Thyroid gland (tissue), 4 donors: ENCODE measurements around the gene TYRO3. TPM values are rescaled to one million over a fixed set of nuclear protein-coding genes. Genes with fewer than 3 reads are reported as not detected.

ENCODE experiments used
- DNase-seq, 2 donors: peaks; one replicate each; pipeline ENCODE4 v3.0.0-alpha.2; 2019
- H3K27ac ChIP-seq, 3 donors: fragments of 200-600 bp; sonication (generic); 1 replicate in 2 of 3; 2 replicates in 1 of 3; pipeline ENCODE4 v1.5.1; 2016 to 2019; ENCODE audit warnings: mild to moderate bottlenecking in 1 of 3, moderate library complexity in 1 of 3
- H3K27me3 ChIP-seq: fragments of 200-600 bp; sonication (generic); one replicate; pipeline ENCODE4 v1.5.1; 2019
- H3K36me3 ChIP-seq, 2 donors: fragments of 200-600 bp; sonication (generic); one replicate each; pipeline ENCODE4 v1.5.1; 2016 to 2019
- H3K4me1 ChIP-seq, 2 donors: fragments of 200-600 bp; sonication (generic); one replicate each; pipeline ENCODE4 v1.5.1; 2017 to 2019
- H3K4me3 ChIP-seq, 3 donors: fragments of 200-600 bp; sonication (generic); replicated peaks in 1 of 3; 1 replicate in 2 of 3; 2 replicates in 1 of 3; pipeline ENCODE4 v1.5.1; 2016; ENCODE audit warnings: mild to moderate bottlenecking in 1 of 3
- H3K9me3 ChIP-seq: fragments of 200-600 bp; sonication (generic); one replicate; pipeline ENCODE4 v1.5.1; 2017
- CTCF ChIP-seq, 6 experiments: fragments of 200-600 bp in 3 of 6; fragments of 450-650 bp in 3 of 6; sonication (generic) in 3 of 6; IDR thresholded peaks; one replicate each; pipeline ENCODE4 v1.5.1; 2016 to 2019; ENCODE audit warnings: antibody characterized with exemption in 6 of 6, mild to moderate bottlenecking in 2 of 6, inconsistent platforms in 1 of 6, moderate library complexity in 1 of 6
- POLR2A ChIP-seq, 2 donors: fragments of 450-650 bp; IDR thresholded peaks; one replicate each; pipeline ENCODE4 v1.6.1; 2017; ENCODE audit warnings: antibody characterized with exemption in 2 of 2, mild to moderate bottlenecking in 2 of 2, moderate library complexity in 1 of 2
- WGBS, 2 donors: methylation state at CpG; one replicate each; pipeline ENCODE4 v1.1.5; 2017; 5-methylcytosine and 5-hydroxymethylcytosine counted together
- intact Hi-C: fragments of 100-400 bp; cut with DNase I; formaldehyde crosslinking; loops from one replicate; pipeline ENCODE4 v1.15.1; 2023
- total RNA-seq, 4 donors: library from RNA; depleted of rRNA; stranded (reverse); fragments of >200 nt; gene quantifications; one replicate each; pipeline ENCODE4 v1.2.3, GENCODE V29; 2016

Gene TYRO3
- total RNA-seq, 4 donors from 2014 or later: 1.6 to 4.4 (median 3.4) TPM

GRCh38 chr15:41521614-41522013, 37.4 kb upstream of the TYRO3 start:
- TF ChIP-seq CTCF (IDR thresholded peaks at IDR 0.05) (no peak), POLR2A (IDR thresholded peaks at IDR 0.05) (no peak)
- Histone ChIP-seq H3K4me3 (no peak overlapping the region), H3K4me1 (no peaks in the 10 kb centered on the region), H3K9me3 (no peaks in the 10 kb centered on the region), H3K27ac (no peak overlapping the region), H3K27me3 (no peaks in the 10 kb centered on the region), H3K36me3 (peaks cover under 1 to 6% of the 10 kb centered on the region in 2 donors)
- DNase-seq: no peak
- 81 to 87% methylated on average over 9 of the region's 9 CpGs for WGBS, 2 donors
- intact Hi-C loops: no loop called here

GRCh38 chr15:41523097-41523496, 35.9 kb upstream of the TYRO3 start:
- Histone ChIP-seq H3K27ac (no peak overlapping the region), H3K4me3 (no peak overlapping the region), H3K36me3 (peaks cover 11 to 20% of the 10 kb centered on the region in 2 donors), H3K9me3 (no peaks in the 10 kb centered on the region), H3K27me3 (no peaks in the 10 kb centered on the region), H3K4me1 (no peaks in the 10 kb centered on the region)
- WGBS, 2 donors: 60 to 75% methylated on average over 1 to 5 of the region's 5 CpGs
- intact Hi-C loops: no loop called here
- DNase-seq: no peak
- TF ChIP-seq POLR2A (IDR thresholded peaks at IDR 0.05): no peak

DNA sequence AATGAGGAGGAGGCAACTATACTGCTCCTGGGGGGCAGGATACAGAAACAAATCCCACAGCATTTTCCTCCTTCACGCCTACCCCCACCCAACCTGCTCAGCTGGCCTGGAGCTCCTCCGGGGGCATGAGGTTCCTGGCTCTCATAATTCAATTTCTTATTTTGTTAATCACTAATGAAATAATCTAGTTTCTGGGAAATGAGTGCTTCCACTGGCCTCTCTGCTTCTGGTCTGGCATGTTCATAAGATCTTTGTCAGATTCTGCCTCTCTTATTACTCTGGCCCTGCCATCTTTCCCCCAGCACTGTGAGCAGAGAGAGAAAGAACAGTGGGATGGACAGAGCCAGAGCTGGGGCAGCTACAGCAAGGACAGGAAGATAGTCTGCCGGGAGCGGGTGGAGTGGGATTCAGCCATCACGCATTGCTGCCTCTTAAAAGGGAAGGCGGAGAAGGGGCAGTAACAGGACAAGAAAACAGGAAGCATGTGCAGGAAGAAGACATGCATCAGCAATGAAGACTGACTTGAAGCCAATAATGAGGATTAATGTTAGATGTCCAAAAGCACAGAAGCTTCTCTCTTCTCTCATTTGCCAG, 28.6 kb upstream of the TYRO3 start:
- TF ChIP-seq CTCF (IDR thresholded peaks at IDR 0.05) (no peak), POLR2A (IDR thresholded peaks at IDR 0.05) (no peak)
- Histone ChIP-seq H3K4me1 (no peaks in the 10 kb centered on the region), H3K4me3 (no peak overlapping the region), H3K27me3 (no peaks in the 10 kb centered on the region), H3K9me3 (no peaks in the 10 kb centered on the region), H3K36me3 (peaks cover 43 to 44% of the 10 kb centered on the region in 2 donors), H3K27ac (no peak overlapping the region)
- DNase-seq: no peak
- WGBS, 2 donors: 87 to 89% methylated on average over 6 of the region's 6 CpGs
- intact Hi-C loops: no loop called here

GRCh38 chr15:41535544-41535943, 23.5 kb upstream of the TYRO3 start:
- no peaks in the 10 kb centered on the region for H3K27me3 ChIP-seq
- intact Hi-C loops: no loop called here
- no peak for DNase-seq
- H3K36me3 ChIP-seq: peaks cover 7 to 27% of the 10 kb centered on the region in 2 donors
- 92 to 100% methylated on average over 1 of the region's 1 CpG for whole genome bisulfite sequencing, 2 donors
- H3K4me1 ChIP-seq: no peaks in the 10 kb centered on the region
- no peak overlapping the region for H3K4me3 ChIP-seq
- no peak for TF ChIP-seq CTCF (IDR thresholded peaks at IDR 0.05)
- no peak for TF ChIP-seq POLR2A (IDR thresholded peaks at IDR 0.05)
- H3K9me3 ChIP-seq: no peaks in the 10 kb centered on the region
- no peak overlapping the region for H3K27ac ChIP-seq

DNA sequence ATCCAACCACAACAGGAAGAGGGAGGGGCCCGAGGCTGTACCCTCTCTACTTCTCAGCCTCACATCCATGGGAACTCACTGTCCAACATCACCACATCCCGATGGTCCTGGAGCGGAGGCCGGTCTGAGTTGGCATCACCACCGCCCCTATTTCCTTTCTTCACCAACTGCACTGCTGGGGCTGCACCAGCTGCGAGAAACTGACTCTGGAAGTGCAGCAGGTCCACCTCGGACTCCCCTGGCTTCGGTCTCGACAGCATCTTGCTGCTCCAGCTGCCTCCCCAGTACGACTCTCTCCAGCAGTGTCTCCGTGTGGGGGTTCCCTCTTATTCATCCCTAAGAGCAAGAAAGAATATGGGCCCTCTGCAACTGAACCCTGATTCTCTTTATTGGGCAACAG, 22.1 kb upstream of the TYRO3 start:
- intact Hi-C loops: no loop called here
- no peak for TF ChIP-seq POLR2A (IDR thresholded peaks at IDR 0.05)
- no peak for TF ChIP-seq CTCF (IDR thresholded peaks at IDR 0.05)
- Histone ChIP-seq H3K27ac (no peak overlapping the region), H3K36me3 (peaks cover 7 to 27% of the 10 kb centered on the region in 2 donors), H3K4me3 (no peak overlapping the region), H3K9me3 (no peaks in the 10 kb centered on the region), H3K27me3 (no peaks in the 10 kb centered on the region), H3K4me1 (no peaks in the 10 kb centered on the region)
- no peak for DNase-seq
- 95 to 98% methylated on average over 11 of the region's 11 CpGs for WGBS, 2 donors
